CD4-positive, alpha-beta T cell treated with Interferon alpha-2 for 1 hour (primary cell): Measurements from ENCODE around the gene PDE9A.

Experiments used
- DNase-seq, 2 donors: peaks; one replicate each; pipeline ENCODE4 v3.0.0-alpha.2; 2020 to 2022

Gene PDE9A

GRCh38 chr21:42644223-42645208 is 8.9 kb upstream of the PDE9A start:
- no peak for DNase-seq

DNA sequence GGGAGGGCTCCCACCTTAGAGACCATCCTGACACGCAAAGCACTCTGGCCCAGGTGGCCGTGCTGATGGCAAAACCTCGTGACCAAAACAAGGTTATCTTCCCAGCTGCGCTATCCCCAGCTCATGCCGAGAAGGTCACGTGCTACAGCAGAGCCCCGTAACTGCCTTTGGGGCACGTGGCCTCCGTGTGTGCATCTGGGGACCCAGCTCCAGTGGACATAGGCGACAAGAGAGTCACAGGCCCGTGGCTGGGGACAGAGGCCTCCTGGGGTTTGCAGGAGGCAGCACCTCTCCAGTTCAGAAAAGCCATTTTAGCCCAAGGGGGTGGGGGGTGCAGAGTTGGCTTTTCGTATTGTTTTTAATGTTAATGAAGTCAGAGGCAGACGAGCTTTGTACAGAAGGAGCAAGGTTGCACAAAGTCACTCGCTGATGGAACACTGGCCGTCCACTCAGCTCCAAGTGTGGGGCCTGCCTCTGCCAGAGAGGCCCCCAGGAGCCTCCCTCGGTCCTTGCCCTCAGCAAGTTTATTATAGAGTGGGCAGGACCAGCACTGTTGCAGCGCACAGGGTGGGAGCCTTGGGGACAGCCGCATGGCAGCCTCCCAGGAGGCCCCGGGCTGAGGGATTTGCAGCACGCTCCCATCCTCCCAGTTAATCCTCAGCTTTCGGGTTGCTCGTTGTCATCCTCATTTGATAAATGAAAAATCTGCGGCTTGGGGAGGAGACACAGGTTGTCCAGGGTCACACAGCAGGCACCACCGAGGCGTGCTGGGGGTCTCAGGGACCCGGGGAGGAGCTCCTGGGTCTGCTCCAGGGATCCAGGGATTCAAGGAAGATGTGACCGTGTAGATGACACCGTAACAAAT is 8.0 kb upstream of the PDE9A start:
- no peak for DNase-seq

GRCh38 chr21:42646076-42646825 is 7.2 kb upstream of the PDE9A start:
- DNase-seq = no peak

- no peak for DNase-seq
Observed at GRCh38 chr21:42646836-42647235, 6.6 kb upstream of the PDE9A start.

DNA sequence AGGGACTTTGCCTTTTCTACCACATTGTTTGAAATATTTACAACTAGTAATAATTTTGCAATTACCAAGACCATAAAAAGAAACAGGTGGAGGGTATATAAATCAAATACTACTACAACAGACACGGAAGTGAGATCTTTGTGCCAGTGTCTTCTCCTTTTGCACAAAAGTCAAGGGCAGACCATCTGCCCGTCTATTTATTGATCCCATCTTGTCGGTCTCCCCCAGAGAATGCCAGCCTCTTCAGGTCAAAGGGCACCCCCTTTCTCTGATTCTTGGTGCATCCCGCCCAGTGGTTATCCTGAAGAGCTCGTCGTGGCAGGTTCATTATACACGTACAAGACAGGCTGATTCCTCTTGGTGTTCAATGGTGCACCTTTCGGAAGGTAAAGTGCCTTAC is 4.8 kb upstream of the PDE9A start:
- DNase-seq = no peak

GRCh38 chr21:42649122-42650032 is 4.0 kb upstream of the PDE9A start:
- DNase-seq = no peak

DNA sequence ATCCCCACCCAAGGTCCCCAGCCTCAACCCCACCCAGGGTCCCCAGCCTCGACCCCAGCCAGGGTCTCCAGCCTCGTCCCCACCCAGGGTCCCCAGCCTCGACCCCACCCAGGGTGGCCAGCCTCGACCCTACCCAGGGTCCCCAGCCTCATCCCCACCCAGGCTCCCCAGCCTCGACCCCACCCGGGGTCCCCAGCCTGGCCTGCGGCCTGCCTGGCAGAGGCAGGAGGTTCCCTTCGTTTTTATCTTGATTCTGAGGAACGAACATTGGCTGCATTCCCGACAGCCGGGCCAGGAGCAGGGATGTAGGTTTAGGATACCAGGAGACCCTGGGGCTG is 3.4 kb upstream of the PDE9A start:
- no peak for DNase-seq

DNA sequence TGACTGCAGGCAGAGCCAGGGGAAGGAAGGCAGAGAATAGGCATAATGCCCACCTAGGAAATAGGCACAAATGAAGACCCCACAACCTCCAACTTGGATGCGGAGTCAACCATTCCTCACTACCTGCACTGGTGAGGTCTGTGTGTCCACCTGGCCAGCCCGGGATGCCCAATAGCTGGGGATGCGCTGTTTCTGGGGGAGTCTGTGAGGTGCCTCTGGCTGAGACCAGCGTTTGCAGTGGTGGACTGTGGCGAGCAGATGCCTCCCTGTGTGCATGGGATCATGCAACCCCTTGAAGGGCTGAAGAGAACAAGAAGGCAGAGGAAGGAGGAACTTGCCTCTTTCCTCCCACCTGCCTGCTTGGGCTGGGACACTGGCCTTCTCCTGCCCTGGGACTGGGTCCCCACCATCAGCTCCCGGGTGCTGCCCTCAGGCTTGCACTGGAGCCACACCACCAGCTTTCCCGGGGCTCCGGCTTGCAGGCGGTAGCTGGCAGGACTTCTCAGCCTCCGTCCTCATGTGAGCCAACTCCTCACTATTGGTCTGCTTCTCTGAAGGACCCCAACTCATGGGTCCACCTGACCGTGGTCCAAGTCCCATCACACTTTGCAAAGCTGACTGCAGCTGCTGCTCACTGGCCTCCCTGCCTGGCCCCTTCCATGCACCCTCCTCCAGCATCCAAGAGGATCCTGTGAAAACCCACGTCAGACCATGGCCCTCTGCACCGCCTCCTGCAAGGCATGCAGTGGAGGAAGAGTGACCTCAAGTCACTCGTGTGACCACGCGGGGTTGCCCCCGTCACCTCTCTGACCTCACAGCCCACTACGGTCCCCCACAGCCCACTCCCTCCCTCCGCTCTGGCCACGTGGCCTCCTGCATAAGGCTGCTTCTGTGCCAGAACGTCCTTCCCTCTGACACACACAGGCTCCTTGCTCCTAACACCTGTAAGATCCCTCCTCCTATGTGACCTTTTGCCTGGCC is 2.7 kb upstream of the PDE9A start:
- DNase-seq = no peak

DNA sequence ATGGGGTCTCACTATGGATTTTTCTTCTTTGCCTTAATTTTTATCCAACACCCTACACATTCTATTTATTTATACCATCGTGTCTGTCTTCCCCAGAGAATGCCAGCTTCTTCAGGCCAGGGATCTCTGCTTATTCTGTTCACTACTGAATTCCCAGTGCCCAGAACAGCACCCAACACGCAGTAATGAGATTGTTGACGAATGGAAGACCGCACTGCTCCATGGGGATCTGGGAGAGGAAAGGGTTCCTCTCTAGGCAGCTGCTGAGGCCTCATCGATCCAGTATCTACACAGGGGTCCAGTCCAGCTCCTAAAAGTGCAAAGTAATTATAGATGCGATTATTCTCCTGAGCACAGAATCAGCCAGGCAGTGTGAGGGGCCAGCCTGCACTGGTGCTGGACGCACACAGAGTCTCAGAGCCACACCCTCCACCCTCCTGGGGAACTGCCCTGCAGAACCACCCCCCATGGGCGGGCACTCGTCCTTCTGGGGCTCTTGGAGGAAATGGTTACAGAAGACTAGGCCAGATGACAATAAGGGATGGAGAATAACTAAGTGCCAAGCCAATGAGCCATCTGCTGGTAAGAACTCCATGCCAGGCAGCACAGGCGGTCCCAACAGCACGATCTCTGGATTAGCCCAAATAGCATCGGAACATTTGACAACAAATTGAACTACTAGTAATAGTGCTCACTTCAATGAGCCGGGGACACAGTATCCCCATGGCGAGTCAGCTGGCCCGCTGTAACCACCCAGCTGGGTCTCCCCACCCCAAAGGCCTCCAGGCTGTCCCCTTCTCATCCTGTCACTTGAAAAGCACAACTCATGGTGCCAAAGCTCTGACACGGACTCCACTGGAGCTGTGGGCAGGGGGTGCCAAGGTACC is 1.7 kb upstream of the PDE9A start:
- no peak for DNase-seq

- DNase-seq = no peak
Observed at GRCh38 chr21:42652527-42653230, 742 bp upstream of the PDE9A start.

DNA sequence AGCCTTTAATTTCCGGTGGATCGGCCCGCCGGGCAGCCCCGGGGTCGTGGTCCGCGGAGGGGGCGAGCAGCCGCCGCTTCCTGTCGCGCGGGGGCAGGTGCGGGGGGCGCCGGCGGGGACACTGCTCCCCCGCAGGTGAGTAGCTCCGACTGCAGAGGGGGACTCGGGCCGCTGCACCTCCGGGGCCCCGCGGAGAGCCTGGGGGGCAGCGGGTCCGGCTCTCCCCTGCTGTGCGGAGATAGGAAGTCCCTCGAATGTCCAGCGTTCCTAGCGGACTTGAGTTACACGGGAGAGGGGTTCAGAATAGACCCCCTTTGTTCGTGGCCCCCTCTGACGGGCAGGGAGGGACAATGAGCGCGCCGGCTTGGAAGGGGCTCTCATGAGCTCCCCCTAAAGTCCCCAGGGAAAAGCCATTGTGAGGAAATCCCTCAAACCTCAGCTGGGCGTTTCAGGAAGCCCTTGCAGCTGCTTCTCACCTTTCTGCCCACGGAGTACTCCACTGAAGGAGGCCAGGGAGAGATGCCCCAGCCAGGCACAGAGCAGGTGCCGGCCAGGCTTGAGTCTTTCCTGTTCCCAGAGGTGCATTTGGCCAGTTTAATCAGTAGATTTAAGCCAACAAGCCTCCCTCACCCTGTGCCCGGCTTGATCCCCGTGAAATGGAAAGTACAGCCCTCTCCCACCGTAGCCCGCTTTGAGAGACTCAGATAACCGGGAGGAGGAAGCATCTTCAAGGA is 925 bp downstream of the PDE9A start:
- no peak for DNase-seq

- no peak for DNase-seq
Observed at GRCh38 chr21:42654913-42655795, 1.7 kb downstream of the PDE9A start.

DNA sequence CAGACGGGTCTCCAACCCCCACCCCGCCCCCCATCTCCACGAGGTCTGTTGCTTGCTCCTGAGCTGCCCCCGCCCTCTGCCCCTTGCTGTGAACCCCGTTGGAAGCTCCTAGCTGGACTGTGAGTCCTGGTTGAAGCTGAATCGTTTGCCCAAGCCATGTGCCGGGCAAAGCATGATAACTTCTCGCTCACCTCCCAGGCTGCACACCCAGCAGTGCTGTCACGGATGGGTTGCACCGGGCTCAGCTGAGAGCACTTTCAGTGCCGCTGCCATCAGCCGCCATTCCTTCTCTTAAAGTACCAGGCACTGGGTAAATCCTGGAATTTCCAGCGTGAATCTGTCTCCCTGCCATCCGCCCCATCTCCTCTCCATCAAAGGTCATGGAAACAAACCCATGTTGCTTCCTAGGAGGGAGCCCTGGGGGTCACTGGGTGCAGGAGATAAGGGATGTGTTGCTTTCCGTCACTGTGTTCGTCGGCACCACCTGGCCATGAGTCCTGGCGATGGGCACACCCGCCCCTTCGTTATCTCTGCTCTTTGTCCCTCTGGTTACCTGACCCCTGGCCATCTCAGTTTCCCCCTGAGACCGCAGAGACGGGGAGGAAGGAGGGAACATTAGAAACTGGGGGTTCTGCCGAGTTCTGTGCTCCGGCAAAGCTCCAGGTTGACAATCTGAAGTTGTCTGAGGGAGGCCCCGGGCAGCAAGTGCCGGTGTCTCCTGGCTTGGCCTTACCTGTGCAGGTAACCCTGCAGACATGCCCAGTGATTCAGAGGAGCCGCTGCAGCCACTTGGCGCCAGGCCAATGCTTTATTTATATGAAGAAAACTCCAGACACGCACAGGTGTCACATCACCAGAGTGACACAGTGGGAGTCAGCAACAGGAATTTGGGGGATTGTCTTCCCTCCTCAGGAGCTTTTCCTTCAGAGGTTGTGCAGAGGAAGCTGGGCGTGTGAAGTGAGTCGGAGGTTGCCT is 2.7 kb downstream of the PDE9A start:
- no peak for DNase-seq

- no peak for DNase-seq
Observed at GRCh38 chr21:42656872-42657271, 3.5 kb downstream of the PDE9A start.

DNA sequence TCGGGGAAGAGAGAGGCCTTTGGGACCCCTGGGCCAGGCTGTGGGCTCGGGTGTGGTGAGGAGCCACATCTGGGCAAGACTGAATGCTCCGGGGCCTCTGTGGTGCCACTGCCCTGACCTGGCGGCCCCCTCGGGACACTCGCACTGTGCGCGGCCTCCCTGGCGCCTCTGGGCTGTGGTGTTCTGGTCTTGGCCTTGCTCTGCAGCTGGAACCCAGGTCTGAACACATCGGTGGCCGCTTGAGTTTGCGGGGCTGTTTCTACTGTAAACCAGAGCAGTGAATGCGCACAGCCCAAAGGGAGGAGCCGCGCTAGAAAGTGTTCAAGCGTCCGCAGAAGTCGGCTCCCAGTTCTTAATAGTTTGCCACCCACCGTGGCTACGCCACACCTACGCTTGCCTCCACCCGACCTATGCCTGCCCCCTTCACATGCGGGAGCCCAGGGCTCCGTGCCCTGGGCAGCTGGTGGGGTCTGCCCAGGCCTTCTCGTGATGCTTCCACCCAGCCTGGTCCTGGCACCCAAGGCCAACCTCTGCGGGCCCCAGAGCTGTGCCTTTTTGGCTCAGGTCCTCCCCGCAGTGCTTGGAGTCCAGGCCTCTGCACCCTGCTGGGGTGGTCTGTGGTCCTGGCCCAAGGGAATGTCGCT is 4.4 kb downstream of the PDE9A start:
- no peak for DNase-seq
